ENCODE results near the gene GTPBP4.

GRCh38 chr10:1045415-1045814 is 57.2 kb downstream of the GTPBP4 start:
- TF ChIP-seq ZNF384 (IDR thresholded peaks at IDR 0.05), result no peak
- no peak for TF ChIP-seq BHLHE40 (IDR thresholded peaks at IDR 0.05; ENCODE audit: borderline replicate concordance)
- no peak for TF ChIP-seq SP1 (IDR thresholded peaks at IDR 0.05)
- no peak for TF ChIP-seq TARDBP (IDR thresholded peaks at IDR 0.05)
- no peak for TF ChIP-seq FOXK2 (IDR thresholded peaks at IDR 0.05)
